Measurements from ENCODE around the gene VARS1. TPM values are rescaled to one million over a fixed set of nuclear protein-coding genes. Genes with fewer than 3 reads are reported as not detected.
"Not testable (repeated sequence)": the region's sequence is repeated elsewhere in the genome, so short reads cannot be mapped to it uniquely, and the experiment has no call there.

The VARS1 gene
- total RNA-seq, 1 experiment from 2014 or later, result 132 TPM

- TF ChIP-seq, protein P1, sequence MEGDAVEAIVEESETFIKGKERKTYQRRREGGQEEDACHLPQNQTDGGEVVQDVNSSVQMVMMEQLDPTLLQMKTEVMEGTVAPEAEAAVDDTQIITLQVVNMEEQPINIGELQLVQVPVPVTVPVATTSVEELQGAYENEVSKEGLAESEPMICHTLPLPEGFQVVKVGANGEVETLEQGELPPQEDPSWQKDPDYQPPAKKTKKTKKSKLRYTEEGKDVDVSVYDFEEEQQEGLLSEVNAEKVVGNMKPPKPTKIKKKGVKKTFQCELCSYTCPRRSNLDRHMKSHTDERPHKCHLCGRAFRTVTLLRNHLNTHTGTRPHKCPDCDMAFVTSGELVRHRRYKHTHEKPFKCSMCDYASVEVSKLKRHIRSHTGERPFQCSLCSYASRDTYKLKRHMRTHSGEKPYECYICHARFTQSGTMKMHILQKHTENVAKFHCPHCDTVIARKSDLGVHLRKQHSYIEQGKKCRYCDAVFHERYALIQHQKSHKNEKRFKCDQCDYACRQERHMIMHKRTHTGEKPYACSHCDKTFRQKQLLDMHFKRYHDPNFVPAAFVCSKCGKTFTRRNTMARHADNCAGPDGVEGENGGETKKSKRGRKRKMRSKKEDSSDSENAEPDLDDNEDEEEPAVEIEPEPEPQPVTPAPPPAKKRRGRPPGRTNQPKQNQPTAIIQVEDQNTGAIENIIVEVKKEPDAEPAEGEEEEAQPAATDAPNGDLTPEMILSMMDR (IDR thresholded peaks at IDR 0.05; ENCODE audit: insufficient read depth in 1 of 2, low read depth in 1 of 2, low read length in 1 of 2, severe bottlenecking in 1 of 2, unreplicated experiment in 1 of 2), result no peak
- Mint-ChIP-seq H3K27ac (ENCODE audit: unreplicated experiment) (no peak overlapping the region), H3K4me1 (ENCODE audit: low read depth, unreplicated experiment) (peaks cover 9% of the 10 kb centered on the region), H3K4me3 (ENCODE audit: unreplicated experiment) (no peak overlapping the region), H3K27me3 (ENCODE audit: insufficient read depth, unreplicated experiment) (no peaks in the 10 kb centered on the region), H3K9me3 (ENCODE audit: unreplicated experiment) (no peaks in the 10 kb centered on the region), H3K36me3 (ENCODE audit: insufficient read depth, unreplicated experiment) (peaks cover 19% of the 10 kb centered on the region)
- Histone ChIP-seq H3K36me3 (ENCODE audit: control insufficient read depth, insufficient read depth, low read length) (no peaks in the 10 kb centered on the region), H3K9me3 (no peaks in the 10 kb centered on the region), H3K4me1 (peaks cover 10% of the 10 kb centered on the region), H3K4me3 (ENCODE audit: low read depth, low read length) (no peak overlapping the region), H3K27me3 (replicated peaks; ENCODE audit: control insufficient read depth, insufficient read depth, low read length) (no peaks in the 10 kb centered on the region)
- POLR2A ChIA-PET, result no interaction called here
- BruUV-seq (replicated peaks), result no TSS peak
- CTCF ChIA-PET, result no interaction called here
- no peak for DNase-seq
- intact Hi-C loops (cut with micrococcal nuclease; ENCODE audit: unreplicated experiment), result no loop called here
Measured at GRCh38 chr6:31811645-31812044, 16.1 kb upstream of the VARS1 start.

GRCh38 chr6:31808599-31808998 lies 13.0 kb upstream of the VARS1 start:
- BruUV-seq (replicated peaks); DNase-seq; H3K27ac Mint-ChIP-seq (ENCODE audit: unreplicated experiment); H3K27me3 Mint-ChIP-seq (ENCODE audit: insufficient read depth, unreplicated experiment); H3K9me3 Mint-ChIP-seq (ENCODE audit: unreplicated experiment); H3K4me3 Mint-ChIP-seq (ENCODE audit: unreplicated experiment); H3K27me3 ChIP-seq (replicated peaks; ENCODE audit: control insufficient read depth, insufficient read depth, low read length); intact Hi-C loops (cut with micrococcal nuclease; ENCODE audit: unreplicated experiment); H3K4me3 ChIP-seq (ENCODE audit: low read depth, low read length); H3K9me3 ChIP-seq; H3K36me3 ChIP-seq (ENCODE audit: control insufficient read depth, insufficient read depth, low read length): not testable (repeated sequence)
- ChIA-PET POLR2A (interaction anchor here (0.7 kb wide), 1 partner anchor 1092 kb away, joined by 3 read pairs; the partner anchor contains the start of gene MDC1), CTCF (interaction anchor here (0.7 kb wide), 1 partner anchor 16 kb away, joined by 4 read pairs; no protein-coding TSS in a partner anchor)
- Mint-ChIP-seq H3K4me1 (ENCODE audit: low read depth, unreplicated experiment) (peaks cover 14% of the 10 kb centered on the region), H3K36me3 (ENCODE audit: insufficient read depth, unreplicated experiment) (peaks cover 14% of the 10 kb centered on the region)
- H3K4me1 ChIP-seq, result peaks cover 14% of the 10 kb centered on the region

- TF ChIP-seq, protein P1 (IDR thresholded peaks at IDR 0.05; ENCODE audit: insufficient read depth in 1 of 2, low read depth in 1 of 2, low read length in 1 of 2, severe bottlenecking in 1 of 2, unreplicated experiment in 1 of 2), result peak; percentile 25 to 36
- DNase-seq, result peak; percentile 96 to 98
- H3K9me3 ChIP-seq, result no peaks in the 10 kb centered on the region
- CTCF ChIA-PET, result interaction anchor here (0.7 to 1.9 kb wide), 18 partner anchors 9 to 145 kb away, joined by 3 to 21 read pairs (median 4); partner anchors contain the start of genes ABHD16A, DDAH2, HSPA1A and HSPA1B
- POLR2A ChIA-PET, result interaction anchor here (0.5 to 1.8 kb wide), 18 partner anchors 8 to 265 kb away, joined by 3 to 45 read pairs (median 4); partner anchors contain the start of genes BAG6, DDX39B, GPANK1 and HSPA1A
- H3K4me1 Mint-ChIP-seq (ENCODE audit: low read depth, unreplicated experiment), result peaks cover 12% of the 10 kb centered on the region
- peak within 1 kb of the TSS; percentile 68 for H3K4me3 ChIP-seq (ENCODE audit: low read depth, low read length)
- intact Hi-C loops (cut with micrococcal nuclease; ENCODE audit: unreplicated experiment), result loop anchor here (1.0 to 2.0 kb wide), 3 partner anchors 16 to 56 kb away; partner anchors contain the start of genes HSPA1B and NEU1
- peaks cover 26% of the 10 kb centered on the region for H3K36me3 Mint-ChIP-seq (ENCODE audit: insufficient read depth, unreplicated experiment)
- no peaks in the 10 kb centered on the region for H3K27me3 ChIP-seq (replicated peaks; ENCODE audit: control insufficient read depth, insufficient read depth, low read length)
- peak within 1 kb of the TSS; percentile 92 for H3K4me3 Mint-ChIP-seq (ENCODE audit: unreplicated experiment)
- peak within 1 kb of the TSS; percentile 89 for H3K27ac Mint-ChIP-seq (ENCODE audit: unreplicated experiment)
- no peaks in the 10 kb centered on the region for H3K36me3 ChIP-seq (ENCODE audit: control insufficient read depth, insufficient read depth, low read length)
- no TSS peak for BruUV-seq (replicated peaks)
- no peaks in the 10 kb centered on the region for H3K9me3 Mint-ChIP-seq (ENCODE audit: unreplicated experiment)
- no peaks in the 10 kb centered on the region for H3K27me3 Mint-ChIP-seq (ENCODE audit: insufficient read depth, unreplicated experiment)
- H3K4me1 ChIP-seq, result peaks cover 12% of the 10 kb centered on the region; the same call in 1 of the 2 replicates
Measured at GRCh38 chr6:31806470-31807272, 11.1 kb upstream of the VARS1 start, which contains the start of gene LSM2. LSM2 (minus strand) TSS chr6:31806966; CDS start chr6:31806757, 209 bp downstream.

Data from Caco-2 (cell line).